NCI-H510A treated with DMSO at 0.1 percent for 48 hours (cell line): ENCODE results near the gene TRMT10C.
"Not testable (repeated sequence)": the region's sequence is repeated elsewhere in the genome, so short reads cannot be mapped to it uniquely, and the experiment has no call there.

Source experiments
- DNase-seq: peaks from one replicate; lab custom pipeline; 2025; lab: John Stamatoyannopoulos, UW

The TRMT10C gene

GRCh38 chr3:101548527-101549105 is 13.1 kb upstream of the TRMT10C start:
- DNase-seq, result no peak

GRCh38 chr3:101549473-101549872 is 12.2 kb upstream of the TRMT10C start:
- DNase-seq, result no peak

- not testable (repeated sequence) for DNase-seq
Measured at GRCh38 chr3:101551359-101552081, 10.1 kb upstream of the TRMT10C start.

GRCh38 chr3:101553381-101553780 is 8.3 kb upstream of the TRMT10C start:
- DNase-seq, result not testable (repeated sequence)

- DNase-seq, result no peak
Measured at GRCh38 chr3:101556064-101556463, 5.6 kb upstream of the TRMT10C start.

- DNase-seq, result no peak
Measured at GRCh38 chr3:101567528-101568317, 6.1 kb downstream of the TRMT10C start.

GRCh38 chr3:101571028-101571895 is 9.6 kb downstream of the TRMT10C start:
- no peak for DNase-seq

GRCh38 chr3:101573449-101574387 is 12.1 kb downstream of the TRMT10C start, which contains the start of gene PCNP:
Gene PCNP (plus strand): TSS chr3:101574180. CDS start chr3:101574216, 36 bp downstream.
- DNase-seq, result peak; percentile 92

- DNase-seq, result peak; percentile 17
Measured at GRCh38 chr3:101574388-101575112, 12.9 kb downstream of the TRMT10C start.

GRCh38 chr3:101577286-101577685 is 15.6 kb downstream of the TRMT10C start:
- no peak for DNase-seq

- no peak for DNase-seq
Measured at GRCh38 chr3:101588616-101589015, 26.9 kb downstream of the TRMT10C start.

GRCh38 chr3:101591071-101591470 is 29.4 kb downstream of the TRMT10C start:
- DNase-seq, result no peak

GRCh38 chr3:101602731-101603130 is 41.1 kb downstream of the TRMT10C start:
- no peak for DNase-seq

GRCh38 chr3:101603184-101603583 is 41.5 kb downstream of the TRMT10C start:
- DNase-seq, result no peak

- not testable (repeated sequence) for DNase-seq
Measured at GRCh38 chr3:101605398-101605797, 43.7 kb downstream of the TRMT10C start.

GRCh38 chr3:101611023-101611422 is 49.4 kb downstream of the TRMT10C start:
- no peak for DNase-seq

- DNase-seq, result not testable (repeated sequence)
Measured at GRCh38 chr3:101613014-101613413, 51.3 kb downstream of the TRMT10C start.

- no peak for DNase-seq
Measured at GRCh38 chr3:101615525-101615924, 53.9 kb downstream of the TRMT10C start.
